ENCODE data around the gene PKP3. TPM values are rescaled to one million over a fixed set of nuclear protein-coding genes. Genes with fewer than 3 reads are reported as not detected.

Gene PKP3
- total and polyA plus RNA-seq, 9 of the 15 experiments (the other 6 are each of a cell fraction or from before 2014, with no cell fraction given): 0.11 to 110 (median 30.7) TPM

DNA sequence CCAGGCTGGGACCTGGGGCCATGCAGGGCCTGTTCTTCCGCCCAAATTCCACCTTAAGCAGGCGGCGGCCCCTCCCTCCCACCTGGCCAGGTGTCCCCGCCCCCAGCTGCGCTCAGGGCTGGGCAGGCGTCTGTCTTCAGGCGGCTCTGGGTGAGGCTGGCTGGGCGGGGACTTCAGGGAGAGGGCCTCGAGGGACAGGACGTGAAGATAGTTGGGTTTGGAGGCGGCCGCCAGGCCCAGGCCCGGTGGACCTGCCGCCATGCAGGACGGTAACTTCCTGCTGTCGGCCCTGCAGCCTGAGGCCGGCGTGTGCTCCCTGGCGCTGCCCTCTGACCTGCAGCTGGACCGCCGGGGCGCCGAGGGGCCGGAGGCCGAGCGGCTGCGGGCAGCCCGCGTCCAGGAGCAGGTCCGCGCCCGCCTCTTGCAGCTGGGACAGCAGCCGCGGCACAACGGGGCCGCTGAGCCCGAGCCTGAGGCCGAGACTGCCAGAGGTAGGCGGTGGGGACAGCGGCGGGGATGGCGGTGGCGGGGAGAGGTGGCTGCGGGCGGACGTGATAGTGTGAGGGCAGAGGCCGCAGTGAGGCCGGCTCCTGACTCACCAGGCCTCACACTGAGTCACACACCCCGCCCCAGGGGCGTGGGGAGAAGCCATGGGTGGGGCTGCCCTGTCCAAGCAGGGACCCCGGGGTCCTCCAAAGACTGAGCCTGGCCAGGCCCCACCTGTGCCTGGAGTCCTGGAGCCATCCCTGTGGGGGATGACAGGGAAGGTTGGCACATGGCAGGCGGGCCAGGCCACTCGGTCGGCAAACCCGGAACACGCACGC is at the start of gene PKP3 (continued):
- 0 out of 2 replicates have a peak, but pooled peaks have one; percentile 41 for TF ChIP-seq ZNF282 (CRISPR knock-in tag; IDR thresholded peaks at IDR 0.05)
- TF ChIP-seq TCF7L2 (IDR thresholded peaks at IDR 0.05; ENCODE audit: low read depth, low read length): no peak
- TF ChIP-seq PHF21A (IDR thresholded peaks at IDR 0.05; ENCODE audit: borderline replicate concordance, low read depth): no peak
- TF ChIP-seq, protein P1, sequence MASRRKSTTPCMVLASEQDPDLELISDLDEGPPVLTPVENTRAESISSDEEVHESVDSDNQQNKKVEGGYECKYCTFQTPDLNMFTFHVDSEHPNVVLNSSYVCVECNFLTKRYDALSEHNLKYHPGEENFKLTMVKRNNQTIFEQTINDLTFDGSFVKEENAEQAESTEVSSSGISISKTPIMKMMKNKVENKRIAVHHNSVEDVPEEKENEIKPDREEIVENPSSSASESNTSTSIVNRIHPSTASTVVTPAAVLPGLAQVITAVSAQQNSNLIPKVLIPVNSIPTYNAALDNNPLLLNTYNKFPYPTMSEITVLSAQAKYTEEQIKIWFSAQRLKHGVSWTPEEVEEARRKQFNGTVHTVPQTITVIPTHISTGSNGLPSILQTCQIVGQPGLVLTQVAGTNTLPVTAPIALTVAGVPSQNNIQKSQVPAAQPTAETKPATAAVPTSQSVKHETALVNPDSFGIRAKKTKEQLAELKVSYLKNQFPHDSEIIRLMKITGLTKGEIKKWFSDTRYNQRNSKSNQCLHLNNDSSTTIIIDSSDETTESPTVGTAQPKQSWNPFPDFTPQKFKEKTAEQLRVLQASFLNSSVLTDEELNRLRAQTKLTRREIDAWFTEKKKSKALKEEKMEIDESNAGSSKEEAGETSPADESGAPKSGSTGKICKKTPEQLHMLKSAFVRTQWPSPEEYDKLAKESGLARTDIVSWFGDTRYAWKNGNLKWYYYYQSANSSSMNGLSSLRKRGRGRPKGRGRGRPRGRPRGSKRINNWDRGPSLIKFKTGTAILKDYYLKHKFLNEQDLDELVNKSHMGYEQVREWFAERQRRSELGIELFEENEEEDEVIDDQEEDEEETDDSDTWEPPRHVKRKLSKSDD (conservative IDR thresholded peaks at IDR 0.05; ENCODE audit: low read length): no peak
- no peak for TF ChIP-seq HNRNPUL1 (IDR thresholded peaks at IDR 0.05; ENCODE audit: low read length)
- TF ChIP-seq RBFOX2 (IDR thresholded peaks at IDR 0.05; ENCODE audit: low read depth, low read length): peak; percentile 87
- peak; percentile 53; the same call in 1 of the 2 replicates for TF ChIP-seq SMARCC2 (IDR thresholded peaks at IDR 0.05; ENCODE audit: low read depth)
- 0 out of 2 replicates have a peak, but pooled peaks have one; percentile 22 for TF ChIP-seq ZNF24 (IDR thresholded peaks at IDR 0.05)
- no peak; the same call in 1 of the 2 replicates for TF ChIP-seq ZNF239 (CRISPR knock-in tag; IDR thresholded peaks at IDR 0.05)
- TF ChIP-seq POLR2AphosphoS5 (IDR thresholded peaks at IDR 0.05; ENCODE audit: control insufficient read depth, insufficient read depth, low read depth, low read length): peak; percentile 28; the same call in 1 of the 2 replicates
- TF ChIP-seq, protein P2, sequence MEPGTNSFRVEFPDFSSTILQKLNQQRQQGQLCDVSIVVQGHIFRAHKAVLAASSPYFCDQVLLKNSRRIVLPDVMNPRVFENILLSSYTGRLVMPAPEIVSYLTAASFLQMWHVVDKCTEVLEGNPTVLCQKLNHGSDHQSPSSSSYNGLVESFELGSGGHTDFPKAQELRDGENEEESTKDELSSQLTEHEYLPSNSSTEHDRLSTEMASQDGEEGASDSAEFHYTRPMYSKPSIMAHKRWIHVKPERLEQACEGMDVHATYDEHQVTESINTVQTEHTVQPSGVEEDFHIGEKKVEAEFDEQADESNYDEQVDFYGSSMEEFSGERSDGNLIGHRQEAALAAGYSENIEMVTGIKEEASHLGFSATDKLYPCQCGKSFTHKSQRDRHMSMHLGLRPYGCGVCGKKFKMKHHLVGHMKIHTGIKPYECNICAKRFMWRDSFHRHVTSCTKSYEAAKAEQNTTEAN (CRISPR knock-in tag; IDR thresholded peaks at IDR 0.05): peak; percentile 59; the same call in 1 of the 2 replicates
- TF ChIP-seq SRSF9 (IDR thresholded peaks at IDR 0.05; ENCODE audit: borderline replicate concordance, low read depth, low read length): no peak
- 0 out of 2 replicates have a peak, but pooled peaks have one; percentile 2 for TF ChIP-seq ZNF41 (CRISPR knock-in tag; conservative IDR thresholded peaks at IDR 0.05)
- TF ChIP-seq, protein P3, sequence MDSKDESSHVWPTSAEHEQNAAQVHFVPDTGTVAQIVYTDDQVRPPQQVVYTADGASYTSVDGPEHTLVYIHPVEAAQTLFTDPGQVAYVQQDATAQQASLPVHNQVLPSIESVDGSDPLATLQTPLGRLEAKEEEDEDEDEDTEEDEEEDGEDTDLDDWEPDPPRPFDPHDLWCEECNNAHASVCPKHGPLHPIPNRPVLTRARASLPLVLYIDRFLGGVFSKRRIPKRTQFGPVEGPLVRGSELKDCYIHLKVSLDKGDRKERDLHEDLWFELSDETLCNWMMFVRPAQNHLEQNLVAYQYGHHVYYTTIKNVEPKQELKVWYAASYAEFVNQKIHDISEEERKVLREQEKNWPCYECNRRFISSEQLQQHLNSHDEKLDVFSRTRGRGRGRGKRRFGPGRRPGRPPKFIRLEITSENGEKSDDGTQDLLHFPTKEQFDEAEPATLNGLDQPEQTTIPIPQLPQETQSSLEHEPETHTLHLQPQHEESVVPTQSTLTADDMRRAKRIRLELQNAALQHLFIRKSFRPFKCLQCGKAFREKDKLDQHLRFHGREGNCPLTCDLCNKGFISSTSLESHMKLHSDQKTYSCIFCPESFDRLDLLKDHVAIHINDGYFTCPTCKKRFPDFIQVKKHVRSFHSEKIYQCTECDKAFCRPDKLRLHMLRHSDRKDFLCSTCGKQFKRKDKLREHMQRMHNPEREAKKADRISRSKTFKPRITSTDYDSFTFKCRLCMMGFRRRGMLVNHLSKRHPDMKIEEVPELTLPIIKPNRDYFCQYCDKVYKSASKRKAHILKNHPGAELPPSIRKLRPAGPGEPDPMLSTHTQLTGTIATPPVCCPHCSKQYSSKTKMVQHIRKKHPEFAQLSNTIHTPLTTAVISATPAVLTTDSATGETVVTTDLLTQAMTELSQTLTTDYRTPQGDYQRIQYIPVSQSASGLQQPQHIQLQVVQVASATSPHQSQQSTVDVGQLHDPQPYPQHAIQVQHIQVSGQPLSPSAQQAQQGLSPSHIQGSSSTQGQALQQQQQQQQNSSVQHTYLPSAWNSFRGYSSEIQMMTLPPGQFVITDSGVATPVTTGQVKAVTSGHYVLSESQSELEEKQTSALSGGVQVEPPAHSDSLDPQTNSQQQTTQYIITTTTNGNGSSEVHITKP (IDR thresholded peaks at IDR 0.05; ENCODE audit: partially characterized antibody): no peak
- TF ChIP-seq CBX2 (IDR thresholded peaks at IDR 0.05; ENCODE audit: insufficient read depth, low read length, poor library complexity, severe bottlenecking): no peak
- no peak for TF ChIP-seq NR3C1 (CRISPR knock-in tag; IDR thresholded peaks at IDR 0.05)
- TF ChIP-seq ZNF76 (CRISPR knock-in tag; IDR thresholded peaks at IDR 0.05; ENCODE audit: borderline replicate concordance): no peak
- TF ChIP-seq, protein P4, sequence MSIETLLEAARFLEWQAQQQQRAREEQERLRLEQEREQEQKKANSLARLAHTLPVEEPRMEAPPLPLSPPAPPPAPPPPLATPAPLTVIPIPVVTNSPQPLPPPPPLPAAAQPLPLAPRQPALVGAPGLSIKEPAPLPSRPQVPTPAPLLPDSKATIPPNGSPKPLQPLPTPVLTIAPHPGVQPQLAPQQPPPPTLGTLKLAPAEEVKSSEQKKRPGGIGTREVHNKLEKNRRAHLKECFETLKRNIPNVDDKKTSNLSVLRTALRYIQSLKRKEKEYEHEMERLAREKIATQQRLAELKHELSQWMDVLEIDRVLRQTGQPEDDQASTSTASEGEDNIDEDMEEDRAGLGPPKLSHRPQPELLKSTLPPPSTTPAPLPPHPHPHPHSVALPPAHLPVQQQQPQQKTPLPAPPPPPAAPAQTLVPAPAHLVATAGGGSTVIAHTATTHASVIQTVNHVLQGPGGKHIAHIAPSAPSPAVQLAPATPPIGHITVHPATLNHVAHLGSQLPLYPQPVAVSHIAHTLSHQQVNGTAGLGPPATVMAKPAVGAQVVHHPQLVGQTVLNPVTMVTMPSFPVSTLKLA (conservative IDR thresholded peaks at IDR 0.05): peak in 1 of 2 experiments; percentile 83

Measured in K562 (cell line).